Epithelial cell of proximal tubule (primary cell): ENCODE results near the gene CDHR2. TPM values are rescaled to one million over a fixed set of nuclear protein-coding genes. Genes with fewer than 3 reads are reported as not detected.
A peak's percentile ranks its signal among the peaks of the same experiment; 100 is the strongest.

Experiments used
- DNase-seq: peaks from one replicate; pipeline ENCODE4 v3.0.0-alpha.2; 2011; ENCODE audit warnings: low read depth
- H3K4me3 ChIP-seq: 2 replicates; pipeline ENCODE4 v1.5.1; 2011; ENCODE audit warnings: low read depth, mild to moderate bottlenecking, low read length
- CTCF ChIP-seq: conservative IDR thresholded peaks from 2 replicates; pipeline ENCODE4 v1.5.1; 2012; ENCODE audit warnings: low read depth, mild to moderate bottlenecking, low read length
- total RNA-seq: library from RNA; depleted of rRNA; stranded (reverse); fragments of >200 nt; gene quantifications from 2 replicates; pipeline ENCODE4 v1.2.3, GENCODE V29; 2015

CDHR2 gene
- total RNA-seq, 1 donor from 2014 or later: not detected

GRCh38 chr5:176608142-176608705 lies 59.1 kb downstream of the CDHR2 start:
- no peak for DNase-seq
- no peak for TF ChIP-seq CTCF
- no peak overlapping the region for H3K4me3 ChIP-seq

GRCh38 chr5:176608937-176609723 lies 60.0 kb downstream of the CDHR2 start:
- no peak for TF ChIP-seq CTCF
- H3K4me3 ChIP-seq: peak overlapping the region; percentile 76
- DNase-seq: no peak

GRCh38 chr5:176609724-176610434 lies 60.7 kb downstream of the CDHR2 start, which contains the start of gene GPRIN1:
GPRIN1 (minus strand) TSS chr5:176610156; CDS start chr5:176599834, 10,322 bp downstream.
- TF ChIP-seq CTCF: peak; percentile 25
- DNase-seq: no peak
- peak within 1 kb of the TSS; percentile 76 for H3K4me3 ChIP-seq

- no peak for TF ChIP-seq CTCF
- DNase-seq: no peak
- H3K4me3 ChIP-seq: peak overlapping the region; percentile 76
These were observed 61.3 kb downstream of the CDHR2 start for GRCh38 chr5:176610435-176610773.

GRCh38 chr5:176611435-176611834 lies 62.3 kb downstream of the CDHR2 start:
- TF ChIP-seq CTCF: no peak
- no peak overlapping the region for H3K4me3 ChIP-seq
- no peak for DNase-seq

- H3K4me3 ChIP-seq: no peak overlapping the region
- no peak for DNase-seq
- no peak for TF ChIP-seq CTCF
These were observed 62.9 kb downstream of the CDHR2 start for GRCh38 chr5:176612008-176612407.
